ENCODE results near the gene CUZD1.

The CUZD1 gene

GRCh38 chr10:122830965-122831353, 14.7 kb downstream of the CUZD1 start:
- DNase-seq (ENCODE audit: low read depth in 2 of 2), result no peak
- H3K4me3 ChIP-seq (replicated peaks in 1 of 2; ENCODE audit: low read depth in 2 of 2, low read length in 2 of 2), result no peak overlapping the region
- TF ChIP-seq CTCF (IDR thresholded peaks at IDR 0.05; ENCODE audit: low read depth, low read length), result no peak

- DNase-seq (ENCODE audit: low read depth in 2 of 2), result no peak
- TF ChIP-seq CTCF (IDR thresholded peaks at IDR 0.05; ENCODE audit: low read depth, low read length), result no peak
- no peak overlapping the region for H3K4me3 ChIP-seq (replicated peaks in 1 of 2; ENCODE audit: low read depth in 2 of 2, low read length in 2 of 2)
Observed at GRCh38 chr10:122830273-122830964, 15.2 kb downstream of the CUZD1 start.

GRCh38 chr10:122829454-122829853, 16.2 kb downstream of the CUZD1 start:
- TF ChIP-seq CTCF (IDR thresholded peaks at IDR 0.05; ENCODE audit: low read depth, low read length), result no peak
- H3K4me3 ChIP-seq (replicated peaks in 1 of 2; ENCODE audit: low read depth in 2 of 2, low read length in 2 of 2), result no peak overlapping the region
- DNase-seq (ENCODE audit: low read depth in 2 of 2), result no peak

GRCh38 chr10:122828716-122829255, 16.9 kb downstream of the CUZD1 start:
- no peak overlapping the region for H3K4me3 ChIP-seq (replicated peaks in 1 of 2; ENCODE audit: low read depth in 2 of 2, low read length in 2 of 2)
- TF ChIP-seq CTCF (IDR thresholded peaks at IDR 0.05; ENCODE audit: low read depth, low read length), result no peak
- no peak for DNase-seq (ENCODE audit: low read depth in 2 of 2)

- DNase-seq (ENCODE audit: low read depth in 2 of 2), result no peak
- TF ChIP-seq CTCF (IDR thresholded peaks at IDR 0.05; ENCODE audit: low read depth, low read length), result no peak
- H3K4me3 ChIP-seq (replicated peaks in 1 of 2; ENCODE audit: low read depth in 2 of 2, low read length in 2 of 2), result no peak overlapping the region
Observed at GRCh38 chr10:122827302-122827701, 18.4 kb downstream of the CUZD1 start.

- TF ChIP-seq CTCF (IDR thresholded peaks at IDR 0.05; ENCODE audit: low read depth, low read length), result no peak
- DNase-seq (ENCODE audit: low read depth in 2 of 2), result no peak
- no peak overlapping the region for H3K4me3 ChIP-seq (replicated peaks in 1 of 2; ENCODE audit: low read depth in 2 of 2, low read length in 2 of 2)
Observed at GRCh38 chr10:122822973-122823690, 22.5 kb downstream of the CUZD1 start.

All from cardiac fibroblast (primary cell).